ENCODE results near the gene CYGB. TPM values are rescaled to one million over a fixed set of nuclear protein-coding genes. Genes with fewer than 3 reads are reported as not detected.
"Not testable (repeated sequence)": the region's sequence is repeated elsewhere in the genome, so short reads cannot be mapped to it uniquely, and the experiment has no call there.

The CYGB gene
- total RNA-seq, 4 donors from 2014 or later: 2.8 to 18.2 (median 10.4) TPM

DNA sequence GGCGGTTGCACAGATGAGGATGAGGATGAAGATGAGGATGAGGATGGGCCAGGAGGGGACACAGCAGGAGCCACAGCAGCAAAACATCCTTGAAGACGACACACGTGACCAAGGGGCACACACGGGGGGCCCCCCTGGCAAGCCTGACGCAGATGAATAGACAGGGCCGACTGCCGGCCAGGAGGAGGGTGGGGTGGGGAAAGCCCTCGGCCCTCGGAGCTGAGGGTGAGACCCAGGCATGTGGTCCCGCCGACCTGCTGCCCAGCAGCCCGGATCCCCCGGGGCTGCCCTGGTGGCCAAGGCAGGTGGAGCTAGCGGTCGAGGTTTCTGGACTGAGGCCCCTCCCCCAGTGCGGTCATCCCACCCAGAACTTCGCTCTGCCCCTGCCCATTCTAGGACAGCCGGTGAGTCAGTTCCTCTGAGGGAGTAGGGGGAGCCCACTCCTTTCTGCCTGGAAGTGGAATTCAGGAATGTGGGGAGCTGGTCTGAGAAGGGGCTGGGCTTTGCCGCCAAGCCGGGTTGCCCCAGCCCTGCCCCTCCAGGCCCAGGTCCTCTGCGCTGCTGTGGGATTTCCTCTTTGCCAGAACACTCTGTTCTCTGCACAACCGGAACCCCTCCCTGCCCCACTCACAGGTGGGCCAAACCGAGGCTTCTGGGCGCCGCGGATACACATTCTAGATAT is 9.9 kb downstream of the CYGB start:
- Histone ChIP-seq H3K36me3 (no peaks in the 10 kb centered on the region), H3K4me1 (peaks cover 69% of the 10 kb centered on the region), H3K27ac (peak overlapping the region; percentile 94), H3K27me3 (no peaks in the 10 kb centered on the region), H3K4me3 (peak overlapping the region; percentile 5), H3K9me3 (no peaks in the 10 kb centered on the region)
- 43% methylated on average over 13 of the region's 26 CpGs for WGBS
- no peak for TF ChIP-seq EP300 (IDR thresholded peaks at IDR 0.05)
- TF ChIP-seq, protein P1, sequence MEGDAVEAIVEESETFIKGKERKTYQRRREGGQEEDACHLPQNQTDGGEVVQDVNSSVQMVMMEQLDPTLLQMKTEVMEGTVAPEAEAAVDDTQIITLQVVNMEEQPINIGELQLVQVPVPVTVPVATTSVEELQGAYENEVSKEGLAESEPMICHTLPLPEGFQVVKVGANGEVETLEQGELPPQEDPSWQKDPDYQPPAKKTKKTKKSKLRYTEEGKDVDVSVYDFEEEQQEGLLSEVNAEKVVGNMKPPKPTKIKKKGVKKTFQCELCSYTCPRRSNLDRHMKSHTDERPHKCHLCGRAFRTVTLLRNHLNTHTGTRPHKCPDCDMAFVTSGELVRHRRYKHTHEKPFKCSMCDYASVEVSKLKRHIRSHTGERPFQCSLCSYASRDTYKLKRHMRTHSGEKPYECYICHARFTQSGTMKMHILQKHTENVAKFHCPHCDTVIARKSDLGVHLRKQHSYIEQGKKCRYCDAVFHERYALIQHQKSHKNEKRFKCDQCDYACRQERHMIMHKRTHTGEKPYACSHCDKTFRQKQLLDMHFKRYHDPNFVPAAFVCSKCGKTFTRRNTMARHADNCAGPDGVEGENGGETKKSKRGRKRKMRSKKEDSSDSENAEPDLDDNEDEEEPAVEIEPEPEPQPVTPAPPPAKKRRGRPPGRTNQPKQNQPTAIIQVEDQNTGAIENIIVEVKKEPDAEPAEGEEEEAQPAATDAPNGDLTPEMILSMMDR (IDR thresholded peaks at IDR 0.05): peak in 1 of 2 donors; percentile 22
- TF ChIP-seq POLR2AphosphoS5 (IDR thresholded peaks at IDR 0.05): peak in 2 of 3 donors; percentile 12 to 52
- no peak for DNase-seq (ENCODE audit: low spot score in 2 of 2)

DNA sequence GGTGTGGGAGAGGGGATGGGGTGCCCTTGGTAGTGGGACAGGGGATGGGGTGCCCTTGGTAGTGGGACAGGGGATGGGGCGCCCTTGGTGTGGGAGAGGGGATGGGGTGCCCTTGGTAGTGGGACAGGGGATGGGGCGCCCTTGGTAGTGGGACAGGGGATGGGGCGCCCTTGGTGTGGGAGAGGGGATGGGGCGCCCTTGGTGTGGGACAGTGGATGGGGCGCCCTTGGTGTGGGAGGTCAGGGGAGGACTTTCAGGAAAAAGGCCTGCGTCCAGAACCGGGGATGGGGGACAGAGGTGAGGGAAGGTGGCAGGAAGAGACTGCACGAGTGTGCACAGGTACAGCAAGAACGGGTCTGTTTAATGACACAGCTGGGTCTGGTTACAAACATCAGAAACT is 10.5 kb downstream of the CYGB start:
- not testable (repeated sequence) for DNase-seq (ENCODE audit: low spot score in 2 of 2); H3K9me3 ChIP-seq; H3K36me3 ChIP-seq; H3K27me3 ChIP-seq; H3K4me3 ChIP-seq
- 73% methylated on average over 9 of the region's 9 CpGs for WGBS
- H3K27ac ChIP-seq: peak overlapping the region; percentile 94
- peaks cover 69% of the 10 kb centered on the region for H3K4me1 ChIP-seq

DNA sequence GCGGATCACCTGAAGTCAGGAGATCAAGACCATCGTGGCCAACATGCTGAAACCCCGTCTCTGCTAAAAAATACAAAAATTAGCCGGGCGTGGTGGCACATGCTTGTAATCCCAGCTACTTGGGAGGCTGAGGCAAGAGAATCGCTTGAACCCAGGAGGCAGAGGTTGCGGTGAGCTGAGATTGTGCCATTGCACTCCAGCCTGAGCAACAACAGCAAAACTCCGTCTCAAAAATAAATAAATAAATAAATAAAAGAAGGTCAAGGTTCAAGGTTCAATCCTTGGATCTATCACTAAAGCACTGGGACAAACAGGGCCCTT is 12.0 kb downstream of the CYGB start:
- not testable (repeated sequence) for DNase-seq (ENCODE audit: low spot score in 2 of 2); H3K27me3 ChIP-seq; H3K27ac ChIP-seq; H3K36me3 ChIP-seq; H3K4me3 ChIP-seq; H3K9me3 ChIP-seq
- 93% methylated on average over 8 of the region's 8 CpGs for WGBS
- peaks cover 57% of the 10 kb centered on the region for H3K4me1 ChIP-seq

DNA sequence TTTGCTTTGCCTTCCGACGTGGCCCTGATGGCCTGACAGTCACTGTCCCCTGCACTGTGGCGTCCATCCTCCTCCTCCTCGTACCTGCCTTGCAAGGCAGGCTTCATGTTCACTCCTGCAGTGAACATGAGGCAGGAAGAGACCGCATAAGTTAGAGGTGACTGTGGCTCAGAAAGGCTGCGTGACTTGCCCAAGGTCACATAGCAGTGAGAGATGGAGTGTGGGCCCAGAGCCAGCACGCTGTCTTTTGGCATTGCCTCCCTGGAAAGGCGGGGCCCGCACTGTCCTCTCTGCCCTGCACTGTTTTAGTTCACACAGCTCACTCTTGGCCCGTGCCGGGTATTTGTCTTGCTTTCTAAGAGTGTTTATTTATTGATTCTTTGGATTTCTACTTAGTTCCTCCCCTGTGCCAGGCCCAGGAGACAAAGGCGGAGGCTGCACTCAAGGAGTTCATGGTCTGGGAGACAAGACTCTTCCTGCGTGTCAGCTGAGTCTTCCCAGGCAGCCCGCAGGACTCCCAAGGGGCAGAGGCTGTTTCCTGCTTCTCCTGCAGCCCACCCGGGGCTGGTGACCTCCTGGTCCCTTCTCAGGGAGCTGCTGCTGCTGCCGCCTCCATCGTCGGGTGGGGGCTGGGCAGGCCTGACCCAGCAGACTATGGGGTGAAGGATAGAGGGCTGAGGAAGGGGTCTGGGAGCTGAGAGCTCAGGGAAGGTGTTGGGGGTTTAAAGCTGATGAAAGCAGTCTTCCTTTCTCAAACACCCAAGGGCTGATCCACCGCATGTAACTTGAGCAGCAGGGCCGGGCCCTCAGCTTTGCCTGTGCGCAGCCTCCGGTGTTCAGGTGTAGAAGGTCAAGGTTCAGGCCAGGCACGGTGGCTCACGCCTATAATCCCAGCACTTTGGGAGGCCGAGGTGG is 12.7 kb downstream of the CYGB start:
- Histone ChIP-seq H3K4me3 (no peak overlapping the region), H3K9me3 (no peaks in the 10 kb centered on the region), H3K36me3 (no peaks in the 10 kb centered on the region), H3K4me1 (peaks cover 51% of the 10 kb centered on the region), H3K27me3 (no peaks in the 10 kb centered on the region), H3K27ac (no peak overlapping the region)
- no peak for TF ChIP-seq POLR2A (IDR thresholded peaks at IDR 0.05)
- TF ChIP-seq POLR2AphosphoS5 (IDR thresholded peaks at IDR 0.05): no peak
- TF ChIP-seq, protein P1 (IDR thresholded peaks at IDR 0.05): no peak
- no peak for TF ChIP-seq EP300 (IDR thresholded peaks at IDR 0.05)
- DNase-seq (ENCODE audit: low spot score in 2 of 2): no peak
- 50% methylated on average over 25 of the region's 25 CpGs for WGBS

DNA sequence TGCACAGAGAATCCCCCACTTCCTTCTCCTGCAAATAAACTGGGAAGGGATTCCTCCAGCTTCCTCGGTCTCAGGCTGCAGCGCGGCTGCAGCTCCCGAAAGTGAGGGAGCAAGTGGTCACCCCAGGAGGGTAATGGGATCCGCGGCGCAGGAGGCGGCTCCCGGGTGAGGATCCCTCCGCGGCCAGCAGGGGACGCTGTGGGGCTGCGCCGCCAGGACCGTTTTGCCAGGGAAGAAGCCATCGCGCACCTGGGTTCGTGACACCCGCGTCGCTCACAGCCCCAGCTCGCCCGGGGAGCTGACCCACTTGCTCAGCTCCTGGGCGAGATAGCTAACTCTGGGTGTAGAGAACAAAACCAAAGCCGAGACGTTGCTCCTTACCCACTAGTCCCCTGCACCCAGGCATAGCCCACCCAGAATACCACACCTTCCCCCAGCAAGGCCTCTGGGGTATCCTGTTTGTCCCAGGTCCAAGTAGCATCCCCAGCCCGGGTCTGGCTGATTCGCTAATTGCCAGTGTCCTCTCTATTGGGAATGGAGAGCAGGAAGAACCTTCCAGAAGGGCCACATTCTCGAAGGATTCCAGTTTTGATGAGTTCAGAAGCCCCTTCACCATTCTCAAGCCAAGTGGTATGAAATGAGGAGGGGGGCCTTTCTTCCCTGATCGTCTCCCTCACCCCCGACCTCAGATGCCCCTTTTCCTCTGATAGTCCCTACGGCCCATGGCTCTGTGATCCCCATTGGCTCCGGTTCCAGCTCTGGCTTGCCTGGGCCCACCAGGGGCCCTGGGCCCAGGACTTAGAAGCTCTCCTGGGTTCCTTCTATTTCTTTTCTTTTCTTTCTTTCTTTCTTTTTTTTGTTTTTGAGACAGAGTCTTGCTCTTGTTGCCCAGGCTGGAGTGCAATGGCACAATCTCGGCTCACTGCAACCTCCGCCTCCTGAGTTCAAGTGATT is 14.1 kb downstream of the CYGB start:
- WGBS: 30% methylated on average over 19 of the region's 35 CpGs
- Histone ChIP-seq H3K27ac (no peak overlapping the region), H3K36me3 (no peaks in the 10 kb centered on the region), H3K9me3 (no peaks in the 10 kb centered on the region), H3K4me1 (peaks cover 36% of the 10 kb centered on the region), H3K4me3 (no peak overlapping the region), H3K27me3 (no peaks in the 10 kb centered on the region)
- TF ChIP-seq POLR2AphosphoS5 (IDR thresholded peaks at IDR 0.05) (peak in 1 of 3 donors; percentile 16), EP300 (IDR thresholded peaks at IDR 0.05) (no peak), POLR2A (IDR thresholded peaks at IDR 0.05) (no peak)
- TF ChIP-seq, protein P1 (IDR thresholded peaks at IDR 0.05): peak; percentile 99
- no peak for DNase-seq (ENCODE audit: low spot score in 2 of 2)

DNA sequence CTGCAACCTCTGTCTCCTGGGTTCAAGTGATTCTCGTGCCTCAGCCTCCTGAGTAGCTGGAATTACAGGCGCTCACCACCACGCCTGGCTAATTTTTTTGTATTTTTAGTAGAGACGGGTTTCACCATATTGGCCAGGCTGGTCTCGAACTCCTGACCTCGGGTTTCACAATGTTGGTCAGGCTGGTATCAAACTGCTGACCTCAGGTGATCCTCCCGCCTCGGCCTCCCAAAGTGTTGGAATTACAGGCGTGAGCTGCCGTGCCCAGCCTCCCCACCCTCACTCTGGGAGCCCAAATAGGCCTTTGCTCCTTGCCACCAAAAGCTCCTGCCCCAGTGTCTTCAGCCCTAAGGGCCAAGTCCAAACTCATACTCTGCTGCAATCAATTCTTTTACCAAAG is 15.8 kb downstream of the CYGB start:
- not testable (repeated sequence) for H3K27me3 ChIP-seq; DNase-seq (ENCODE audit: low spot score in 2 of 2); H3K36me3 ChIP-seq; H3K9me3 ChIP-seq; H3K4me3 ChIP-seq; H3K27ac ChIP-seq
- 90% methylated on average over 10 of the region's 10 CpGs for WGBS
- peaks cover 21% of the 10 kb centered on the region for H3K4me1 ChIP-seq
